CD8-positive, alpha-beta memory T cell (primary cell): ENCODE results near the gene CEP135. TPM values are rescaled to one million over a fixed set of nuclear protein-coding genes. Genes with fewer than 3 reads are reported as not detected.
"Not testable (repeated sequence)": the region's sequence is repeated elsewhere in the genome, so short reads cannot be mapped to it uniquely, and the experiment has no call there.

Experiments
- CTCF ChIA-PET: fragments of 350-600 bp; sonication (Branson Sonifier 250); formaldehyde crosslinking; loops from one replicate; lab custom pipeline; 2021; ENCODE audit warnings: antibody characterized with exemption; lab: Charles Lee
- POLR2A ChIA-PET: fragments of 350-600 bp; sonication (Branson Sonifier 250); formaldehyde crosslinking; loops from one replicate; lab custom pipeline; 2021; ENCODE audit warnings: antibody characterized with exemption; lab: Charles Lee
- DNase-seq, 5 donors: peaks; one replicate each; pipeline versions ENCODE4 v3.0.0 to v3.0.0-alpha.2; 2020 to 2022; ENCODE audit warnings: mixed read lengths in 1 of 5
- H3K27ac ChIP-seq: one replicate; pipeline ENCODE4 v1.7.0; 2013; ENCODE audit warnings: low read depth, mild to moderate bottlenecking, low read length, moderate library complexity
- H3K27me3 ChIP-seq: 2 replicates; pipeline ENCODE4 v1.7.0; 2013; ENCODE audit warnings: low read length, mild to moderate bottlenecking; ENCODE audit not compliant: insufficient read depth, poor library complexity, severe bottlenecking
- H3K36me3 ChIP-seq: 2 replicates; pipeline ENCODE4 v1.7.0; 2013; ENCODE audit warnings: mild to moderate bottlenecking, low read length, moderate library complexity; ENCODE audit not compliant: insufficient read depth
- H3K4me1 ChIP-seq: 2 replicates; pipeline ENCODE4 v1.7.0; 2013; ENCODE audit warnings: mild to moderate bottlenecking, low read length, moderate library complexity; ENCODE audit not compliant: insufficient read depth
- H3K4me3 ChIP-seq: 2 replicates; pipeline ENCODE4 v1.7.0; 2013; ENCODE audit warnings: mild to moderate bottlenecking, low read length
- H3K9me3 ChIP-seq: 2 replicates; pipeline ENCODE4 v1.7.0; 2013; ENCODE audit warnings: mild to moderate bottlenecking, low read length
- H3K27ac Mint-ChIP-seq, 8 donors: one replicate each; pipeline ENCODE4 v1.8.0; 2020 to 2021; ENCODE audit warnings: mixed read lengths in 8 of 8, mild to moderate bottlenecking in 6 of 8, inconsistent platforms in 3 of 8, moderate library complexity in 3 of 8
- H3K27me3 Mint-ChIP-seq, 2 donors: one replicate each; pipeline ENCODE4 v1.8.0; 2020 to 2021; ENCODE audit warnings: mixed read lengths in 2 of 2, mild to moderate bottlenecking in 1 of 2, moderate library complexity in 1 of 2
- H3K36me3 Mint-ChIP-seq, 3 donors: one replicate each; pipeline ENCODE4 v1.8.0; 2020 to 2021; ENCODE audit warnings: mixed read lengths in 3 of 3, inconsistent platforms in 1 of 3, mild to moderate bottlenecking in 1 of 3
- H3K4me1 Mint-ChIP-seq, 3 donors: one replicate each; pipeline ENCODE4 v1.8.0; 2020 to 2021; ENCODE audit warnings: mixed read lengths in 3 of 3, inconsistent platforms in 1 of 3, mild to moderate bottlenecking in 1 of 3
- H3K4me3 Mint-ChIP-seq, 7 donors: one replicate each; pipeline ENCODE4 v1.8.0; 2020 to 2021; ENCODE audit warnings: mixed read lengths in 7 of 7, mild to moderate bottlenecking in 6 of 7, moderate library complexity in 4 of 7, inconsistent platforms in 2 of 7
- H3K9me3 Mint-ChIP-seq, 5 donors: one replicate each; pipeline ENCODE4 v1.8.0; 2020 to 2022; ENCODE audit warnings: mixed read lengths in 5 of 5, mild to moderate bottlenecking in 3 of 5, moderate library complexity in 2 of 5, inconsistent platforms in 1 of 5
- polyA plus RNA-seq: library from polyadenylated mRNA; unstranded; fragments of 300-500 nt; fragmentation: Illumina TruSeq; gene quantifications from one replicate; pipeline ENCODE4 v1.2.3, GENCODE V29; 2021
- total RNA-seq, 2 experiments: library from RNA; stranded (reverse); gene quantifications; one replicate each; pipeline ENCODE4 v1.2.3, GENCODE V29; 2021

Gene CEP135
- total and polyA plus RNA-seq, 3 experiments from 2014 or later = 8.3 to 16.1 (median 15.8) TPM

DNA sequence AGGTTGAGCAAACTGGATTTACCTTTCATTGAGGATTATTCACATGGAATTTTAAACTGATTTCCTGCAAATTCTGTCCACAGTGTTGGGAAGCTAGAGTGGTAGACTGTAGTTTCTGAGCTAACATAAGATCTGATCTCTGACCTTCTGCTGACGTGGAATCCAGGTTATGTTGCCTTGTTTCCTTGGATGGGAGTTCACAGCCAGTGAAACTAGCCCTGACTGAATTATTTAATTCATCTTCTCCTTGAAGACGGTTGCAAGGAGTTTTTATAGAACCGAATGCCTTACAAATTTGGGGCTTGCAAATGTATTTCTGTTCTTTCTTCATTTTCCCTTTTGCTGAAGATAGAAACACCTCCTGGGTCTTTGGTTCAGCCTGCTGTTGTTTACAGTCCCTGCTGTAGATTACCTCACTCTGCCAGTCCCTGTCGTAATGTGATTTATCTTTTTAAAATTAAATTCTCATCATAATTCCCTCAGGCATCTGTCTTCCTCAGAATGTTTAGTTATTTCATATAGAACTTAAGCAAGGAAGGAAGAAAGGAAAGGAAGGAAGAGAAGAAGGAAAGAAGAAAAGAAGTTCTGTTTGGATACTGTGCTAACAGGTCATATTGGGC lies 113.9 kb downstream of the CEP135 start:
- no peak overlapping the region for H3K4me3 ChIP-seq
- Mint-ChIP-seq H3K27me3 (peaks cover 8 to 45% of the 10 kb centered on the region in 2 donors), H3K4me1 (no peaks in the 10 kb centered on the region), H3K4me3 (no peak overlapping the region), H3K9me3 (no peaks in the 10 kb centered on the region), H3K27ac (no peak overlapping the region), H3K36me3 (no peaks in the 10 kb centered on the region)
- no peak for DNase-seq
- POLR2A ChIA-PET = no interaction called here
- H3K9me3 ChIP-seq = no peaks in the 10 kb centered on the region
- H3K27me3 ChIP-seq = no peaks in the 10 kb centered on the region
- CTCF ChIA-PET = no interaction called here
- H3K4me1 ChIP-seq = no peaks in the 10 kb centered on the region
- no peaks in the 10 kb centered on the region for H3K36me3 ChIP-seq
- no peak overlapping the region for H3K27ac ChIP-seq

- H3K9me3 ChIP-seq = no peaks in the 10 kb centered on the region
- no peak overlapping the region for H3K4me3 ChIP-seq
- ChIA-PET POLR2A (interaction anchor here (0.6 kb wide), 1 partner anchor 706 kb away, joined by 3 read pairs; no protein-coding TSS in a partner anchor), CTCF (no interaction called here)
- H3K9me3 Mint-ChIP-seq = no peaks in the 10 kb centered on the region
- no peaks in the 10 kb centered on the region for H3K4me1 ChIP-seq
- no peaks in the 10 kb centered on the region for H3K27me3 ChIP-seq
- DNase-seq = no peak
- H3K4me3 Mint-ChIP-seq = no peak overlapping the region
- no peaks in the 10 kb centered on the region for H3K4me1 Mint-ChIP-seq
- H3K27ac Mint-ChIP-seq = no peak overlapping the region
- no peak overlapping the region for H3K27ac ChIP-seq
- H3K36me3 Mint-ChIP-seq = no peaks in the 10 kb centered on the region
- H3K36me3 ChIP-seq = no peaks in the 10 kb centered on the region
- H3K27me3 Mint-ChIP-seq = peaks cover 14 to 32% of the 10 kb centered on the region in 2 donors
These were observed 117.7 kb downstream of the CEP135 start for GRCh38 chr4:56066493-56066892.

- Histone ChIP-seq H3K9me3 (no peaks in the 10 kb centered on the region), H3K4me3 (no peak overlapping the region), H3K4me1 (no peaks in the 10 kb centered on the region), H3K36me3 (no peaks in the 10 kb centered on the region), H3K27me3 (no peaks in the 10 kb centered on the region), H3K27ac (no peak overlapping the region)
- Mint-ChIP-seq H3K4me3 (no peak overlapping the region), H3K36me3 (no peaks in the 10 kb centered on the region), H3K27me3 (peaks cover 14 to 32% of the 10 kb centered on the region in 2 donors), H3K4me1 (no peaks in the 10 kb centered on the region), H3K9me3 (no peaks in the 10 kb centered on the region), H3K27ac (no peak overlapping the region)
- DNase-seq = no peak
- POLR2A ChIA-PET = no interaction called here
- CTCF ChIA-PET = no interaction called here
These were observed 119.1 kb downstream of the CEP135 start for GRCh38 chr4:56067826-56068225.

GRCh38 chr4:56072730-56073129 lies 124.0 kb downstream of the CEP135 start:
- H3K27ac ChIP-seq, H3K4me1 ChIP-seq, POLR2A ChIA-PET, H3K27me3 ChIP-seq, H3K27ac Mint-ChIP-seq, H3K4me1 Mint-ChIP-seq, H3K9me3 Mint-ChIP-seq, H3K4me3 Mint-ChIP-seq, H3K36me3 ChIP-seq, CTCF ChIA-PET, H3K9me3 ChIP-seq, H3K36me3 Mint-ChIP-seq, H3K4me3 ChIP-seq, DNase-seq: not testable (repeated sequence)
- peaks cover 10 to 18% of the 10 kb centered on the region in 2 donors for H3K27me3 Mint-ChIP-seq

GRCh38 chr4:56077676-56078075 lies 128.9 kb downstream of the CEP135 start:
- Mint-ChIP-seq H3K27me3 (peaks cover 8 to 9% of the 10 kb centered on the region in 2 donors), H3K9me3 (no peaks in the 10 kb centered on the region), H3K4me1 (no peaks in the 10 kb centered on the region), H3K27ac (no peak overlapping the region), H3K4me3 (no peak overlapping the region), H3K36me3 (no peaks in the 10 kb centered on the region)
- Histone ChIP-seq H3K4me3 (no peak overlapping the region), H3K27me3 (peaks cover 4% of the 10 kb centered on the region), H3K9me3 (no peaks in the 10 kb centered on the region), H3K4me1 (no peaks in the 10 kb centered on the region), H3K36me3 (no peaks in the 10 kb centered on the region), H3K27ac (no peak overlapping the region)
- ChIA-PET POLR2A (no interaction called here), CTCF (no interaction called here)
- DNase-seq = no peak

DNA sequence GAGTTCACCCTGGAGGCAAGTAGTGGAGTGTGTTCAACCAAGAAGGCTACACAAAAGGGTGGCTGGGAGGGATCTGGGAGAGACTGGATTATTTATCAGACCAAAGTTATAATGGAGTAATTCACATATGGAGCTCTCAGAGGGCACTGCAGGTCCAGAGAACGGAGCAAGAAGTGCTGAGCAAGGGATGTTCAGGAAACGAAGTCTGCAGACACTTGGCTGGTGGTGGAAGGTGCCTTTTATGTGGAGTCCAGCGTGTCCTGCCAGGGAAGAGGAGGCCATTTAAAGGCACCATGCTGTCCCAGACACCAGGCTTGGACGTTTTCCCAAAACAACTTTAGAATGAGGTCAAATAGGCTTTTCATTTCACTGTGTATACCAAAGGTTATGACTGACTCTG lies 130.1 kb downstream of the CEP135 start:
- H3K4me1 ChIP-seq = no peaks in the 10 kb centered on the region
- no peaks in the 10 kb centered on the region for H3K9me3 ChIP-seq
- ChIA-PET CTCF (no interaction called here), POLR2A (no interaction called here)
- H3K4me1 Mint-ChIP-seq = no peaks in the 10 kb centered on the region
- H3K27me3 ChIP-seq = peaks cover 4% of the 10 kb centered on the region
- DNase-seq = no peak
- no peaks in the 10 kb centered on the region for H3K9me3 Mint-ChIP-seq
- H3K36me3 Mint-ChIP-seq = no peaks in the 10 kb centered on the region
- no peak overlapping the region for H3K4me3 Mint-ChIP-seq
- peaks cover 5 to 9% of the 10 kb centered on the region in 2 donors for H3K27me3 Mint-ChIP-seq
- no peak overlapping the region for H3K27ac Mint-ChIP-seq
- no peaks in the 10 kb centered on the region for H3K36me3 ChIP-seq
- no peak overlapping the region for H3K4me3 ChIP-seq
- H3K27ac ChIP-seq = no peak overlapping the region

DNA sequence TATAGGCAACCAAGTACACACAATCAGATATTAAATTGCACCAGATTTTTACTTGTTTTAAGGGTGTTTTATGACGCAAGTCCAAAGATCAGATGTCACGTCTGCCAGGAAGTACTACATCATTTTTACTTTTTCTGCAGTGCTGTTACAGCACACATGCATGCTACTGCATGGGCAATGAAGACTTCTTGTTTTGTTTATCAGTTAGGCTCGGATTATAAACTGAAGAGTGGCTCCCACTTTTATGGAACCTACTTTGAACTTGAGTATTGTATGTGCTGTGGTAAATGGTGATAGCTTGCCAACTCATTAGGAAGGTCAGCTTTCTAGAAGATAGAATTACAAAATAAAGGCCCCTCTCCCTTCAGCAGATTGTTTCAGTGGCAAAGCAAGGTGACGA lies 131.6 kb downstream of the CEP135 start:
- no peaks in the 10 kb centered on the region for H3K9me3 Mint-ChIP-seq
- no peak overlapping the region for H3K4me3 Mint-ChIP-seq
- peaks cover 4% of the 10 kb centered on the region for H3K27me3 ChIP-seq
- no peak overlapping the region for H3K27ac Mint-ChIP-seq
- H3K4me3 ChIP-seq = no peak overlapping the region
- H3K27me3 Mint-ChIP-seq = peaks cover 5 to 8% of the 10 kb centered on the region in 2 donors
- H3K27ac ChIP-seq = no peak overlapping the region
- H3K4me1 Mint-ChIP-seq = no peaks in the 10 kb centered on the region
- no peaks in the 10 kb centered on the region for H3K36me3 Mint-ChIP-seq
- H3K36me3 ChIP-seq = no peaks in the 10 kb centered on the region
- ChIA-PET CTCF (no interaction called here), POLR2A (no interaction called here)
- no peaks in the 10 kb centered on the region for H3K4me1 ChIP-seq
- DNase-seq = no peak
- H3K9me3 ChIP-seq = no peaks in the 10 kb centered on the region

- POLR2A ChIA-PET = no interaction called here
- no peak overlapping the region for H3K4me3 ChIP-seq
- no peak overlapping the region for H3K4me3 Mint-ChIP-seq
- H3K36me3 Mint-ChIP-seq = no peaks in the 10 kb centered on the region
- no peak overlapping the region for H3K27ac Mint-ChIP-seq
- no peak overlapping the region for H3K27ac ChIP-seq
- H3K9me3 ChIP-seq = no peaks in the 10 kb centered on the region
- no peaks in the 10 kb centered on the region for H3K4me1 ChIP-seq
- no peaks in the 10 kb centered on the region for H3K27me3 ChIP-seq
- peaks cover 5 to 10% of the 10 kb centered on the region in 2 donors for H3K27me3 Mint-ChIP-seq
- H3K36me3 ChIP-seq = no peaks in the 10 kb centered on the region
- H3K9me3 Mint-ChIP-seq = no peaks in the 10 kb centered on the region
- no peaks in the 10 kb centered on the region for H3K4me1 Mint-ChIP-seq
- CTCF ChIA-PET = no interaction called here
- DNase-seq = no peak
These were observed 134.1 kb downstream of the CEP135 start for GRCh38 chr4:56082829-56083228.
